DND-41 (cell line): ENCODE results near the gene CHAC1.

Source experiments
- EZH2 ChIP-seq: IDR thresholded peaks from 3 replicates; pipeline ENCODE4 v1.6.1; 2012; ENCODE audit warnings: borderline replicate concordance, low read depth, mild to moderate bottlenecking, moderate library complexity, low read length, inconsistent platforms; ENCODE audit not compliant: severe bottlenecking
- TF ChIP-seq, protein P1 (sequence below): IDR thresholded peaks from 2 replicates; pipeline ENCODE4 v1.5.1; 2012; ENCODE audit warnings: borderline replicate concordance, low read length, moderate library complexity, mild to moderate bottlenecking; ENCODE audit not compliant: poor library complexity, severe bottlenecking; ENCODE audit errors: extremely low read depth

DNA sequence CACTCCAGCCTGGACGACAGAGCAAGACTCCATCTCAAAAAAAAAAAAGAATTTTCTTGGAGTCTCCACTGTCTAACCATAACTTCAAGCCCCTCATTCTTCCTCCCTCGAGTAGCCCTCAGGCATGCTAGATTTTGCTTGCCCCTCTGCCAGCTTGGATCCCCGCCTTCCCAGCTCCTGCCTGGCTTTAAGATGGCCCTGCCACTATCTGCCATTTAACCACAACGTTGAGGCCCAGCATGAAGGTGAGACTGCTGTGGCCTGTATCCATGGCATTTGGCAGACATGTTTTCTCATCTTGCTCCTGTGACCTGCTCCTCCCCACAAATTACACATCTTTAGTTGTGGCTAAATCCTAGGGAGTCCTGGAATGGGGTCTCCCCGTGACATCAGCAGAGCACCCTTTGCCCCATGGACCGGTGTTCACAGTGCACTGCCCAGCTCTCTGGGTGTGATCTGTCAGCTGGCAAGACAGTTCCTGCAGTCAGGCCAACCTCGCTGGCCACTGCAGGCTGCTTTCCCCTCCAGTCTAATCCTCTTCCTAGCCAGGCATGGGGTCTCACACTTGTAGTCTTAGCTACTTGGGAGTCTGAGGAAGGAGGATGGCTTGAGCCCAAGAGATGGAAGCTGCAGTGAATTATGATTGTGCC lies 48.6 kb upstream of the CHAC1 start:
- TF ChIP-seq, protein P1, sequence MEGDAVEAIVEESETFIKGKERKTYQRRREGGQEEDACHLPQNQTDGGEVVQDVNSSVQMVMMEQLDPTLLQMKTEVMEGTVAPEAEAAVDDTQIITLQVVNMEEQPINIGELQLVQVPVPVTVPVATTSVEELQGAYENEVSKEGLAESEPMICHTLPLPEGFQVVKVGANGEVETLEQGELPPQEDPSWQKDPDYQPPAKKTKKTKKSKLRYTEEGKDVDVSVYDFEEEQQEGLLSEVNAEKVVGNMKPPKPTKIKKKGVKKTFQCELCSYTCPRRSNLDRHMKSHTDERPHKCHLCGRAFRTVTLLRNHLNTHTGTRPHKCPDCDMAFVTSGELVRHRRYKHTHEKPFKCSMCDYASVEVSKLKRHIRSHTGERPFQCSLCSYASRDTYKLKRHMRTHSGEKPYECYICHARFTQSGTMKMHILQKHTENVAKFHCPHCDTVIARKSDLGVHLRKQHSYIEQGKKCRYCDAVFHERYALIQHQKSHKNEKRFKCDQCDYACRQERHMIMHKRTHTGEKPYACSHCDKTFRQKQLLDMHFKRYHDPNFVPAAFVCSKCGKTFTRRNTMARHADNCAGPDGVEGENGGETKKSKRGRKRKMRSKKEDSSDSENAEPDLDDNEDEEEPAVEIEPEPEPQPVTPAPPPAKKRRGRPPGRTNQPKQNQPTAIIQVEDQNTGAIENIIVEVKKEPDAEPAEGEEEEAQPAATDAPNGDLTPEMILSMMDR = no peak
- no peak for TF ChIP-seq EZH2
